Measurements from ENCODE around the gene GRIA4. TPM values are rescaled to one million over a fixed set of nuclear protein-coding genes. Genes with fewer than 3 reads are reported as not detected.

GRIA4 gene
- total RNA-seq, 1 donor from 2014 or later = not detected

GRCh38 chr11:105824457-105825013 lies 214.7 kb downstream of the GRIA4 start:
- DNase-seq (ENCODE audit: extremely low spot score in 2 of 2) = no peak
- Histone ChIP-seq H3K27me3 (no peaks in the 10 kb centered on the region), H3K9me3 (no peaks in the 10 kb centered on the region), H3K4me1 (no peaks in the 10 kb centered on the region), H3K36me3 (no peaks in the 10 kb centered on the region), H3K4me3 (no peak overlapping the region), H3K27ac (no peak overlapping the region)
- TF ChIP-seq POLR2AphosphoS5 (IDR thresholded peaks at IDR 0.05; ENCODE audit: insufficient read depth in 1 of 2, low read depth in 1 of 2) = no peak
- TF ChIP-seq POLR2A (IDR thresholded peaks at IDR 0.05) = no peak
- TF ChIP-seq CTCF (IDR thresholded peaks at IDR 0.05) = no peak
- intact Hi-C loops (cut with DNase I) = no loop called here

- no peak for DNase-seq (ENCODE audit: extremely low spot score in 2 of 2)
- H3K9me3 ChIP-seq = no peaks in the 10 kb centered on the region
- H3K27me3 ChIP-seq = no peaks in the 10 kb centered on the region
- H3K36me3 ChIP-seq = no peaks in the 10 kb centered on the region
- H3K4me1 ChIP-seq = no peaks in the 10 kb centered on the region
- no peak overlapping the region for H3K4me3 ChIP-seq
- H3K27ac ChIP-seq = no peak overlapping the region
- TF ChIP-seq POLR2AphosphoS5 (IDR thresholded peaks at IDR 0.05; ENCODE audit: insufficient read depth in 1 of 2, low read depth in 1 of 2) (no peak), CTCF (IDR thresholded peaks at IDR 0.05) (no peak), POLR2A (IDR thresholded peaks at IDR 0.05) (no peak)
- intact Hi-C loops (cut with DNase I) = no loop called here
These were observed 215.3 kb downstream of the GRIA4 start for GRCh38 chr11:105825141-105825540.

DNA sequence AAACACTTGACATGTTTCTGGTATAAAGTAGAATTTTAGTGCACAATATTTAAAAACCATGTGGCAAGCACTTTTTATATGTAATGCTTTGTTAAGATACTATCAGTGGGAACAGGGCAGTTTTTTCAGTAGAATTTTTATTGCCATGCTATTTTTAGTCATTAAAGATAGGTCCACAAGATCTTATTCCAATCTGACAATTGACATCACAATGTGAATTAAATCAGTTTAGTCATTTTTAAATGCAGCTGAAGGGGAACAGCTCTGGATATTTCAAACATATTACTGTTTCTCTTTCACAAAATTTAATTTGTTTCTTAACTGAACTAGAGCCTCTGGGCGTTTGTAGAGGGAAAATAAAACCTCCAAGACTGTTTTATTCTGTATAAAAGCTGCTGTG lies 218.0 kb downstream of the GRIA4 start:
- intact Hi-C loops (cut with DNase I) = no loop called here
- no peaks in the 10 kb centered on the region for H3K9me3 ChIP-seq
- no peak for TF ChIP-seq POLR2AphosphoS5 (IDR thresholded peaks at IDR 0.05; ENCODE audit: insufficient read depth in 1 of 2, low read depth in 1 of 2)
- TF ChIP-seq POLR2A (IDR thresholded peaks at IDR 0.05) = no peak
- no peak for TF ChIP-seq CTCF (IDR thresholded peaks at IDR 0.05)
- no peak overlapping the region for H3K4me3 ChIP-seq
- H3K36me3 ChIP-seq = no peaks in the 10 kb centered on the region
- DNase-seq (ENCODE audit: extremely low spot score in 2 of 2) = no peak
- no peaks in the 10 kb centered on the region for H3K4me1 ChIP-seq
- H3K27me3 ChIP-seq = no peaks in the 10 kb centered on the region
- no peak overlapping the region for H3K27ac ChIP-seq

DNA sequence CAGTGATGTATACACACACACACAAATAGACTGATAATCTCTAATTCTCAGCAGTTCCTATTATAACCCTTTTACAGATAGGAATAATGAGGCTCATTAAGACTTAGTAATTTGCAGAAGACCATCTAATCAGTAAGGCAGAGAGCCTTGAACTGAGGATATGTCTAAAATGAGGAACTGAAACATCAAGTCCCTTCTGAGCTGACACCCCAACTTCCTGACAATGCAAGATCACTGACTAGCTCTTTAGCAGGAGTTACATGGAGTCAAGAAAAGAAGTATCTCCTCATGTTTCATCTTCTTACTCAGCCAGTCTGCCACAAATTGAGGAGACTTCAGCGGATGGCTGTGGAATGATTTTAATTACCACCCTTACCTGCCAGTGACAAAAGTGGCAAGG lies 219.2 kb downstream of the GRIA4 start:
- Histone ChIP-seq H3K36me3 (no peaks in the 10 kb centered on the region), H3K27me3 (no peaks in the 10 kb centered on the region), H3K4me1 (no peaks in the 10 kb centered on the region), H3K27ac (no peak overlapping the region), H3K9me3 (no peaks in the 10 kb centered on the region), H3K4me3 (no peak overlapping the region)
- no peak for TF ChIP-seq CTCF (IDR thresholded peaks at IDR 0.05)
- no peak for TF ChIP-seq POLR2AphosphoS5 (IDR thresholded peaks at IDR 0.05; ENCODE audit: insufficient read depth in 1 of 2, low read depth in 1 of 2)
- TF ChIP-seq POLR2A (IDR thresholded peaks at IDR 0.05) = no peak
- intact Hi-C loops (cut with DNase I) = no loop called here
- no peak for DNase-seq (ENCODE audit: extremely low spot score in 2 of 2)

- intact Hi-C loops (cut with DNase I) = no loop called here
- no peaks in the 10 kb centered on the region for H3K4me1 ChIP-seq
- DNase-seq (ENCODE audit: extremely low spot score in 2 of 2) = no peak
- no peaks in the 10 kb centered on the region for H3K36me3 ChIP-seq
- H3K27ac ChIP-seq = no peak overlapping the region
- no peak overlapping the region for H3K4me3 ChIP-seq
- H3K27me3 ChIP-seq = no peaks in the 10 kb centered on the region
- H3K9me3 ChIP-seq = no peaks in the 10 kb centered on the region
- TF ChIP-seq POLR2AphosphoS5 (IDR thresholded peaks at IDR 0.05; ENCODE audit: insufficient read depth in 1 of 2, low read depth in 1 of 2) (no peak), POLR2A (IDR thresholded peaks at IDR 0.05) (no peak), CTCF (IDR thresholded peaks at IDR 0.05) (no peak)
These were observed 224.6 kb downstream of the GRIA4 start for GRCh38 chr11:105834461-105834860.
